T-helper 1 cell treated with Interleukin-12 subunit alpha and Interleukin-12 subunit beta and Interleukin-4 antibody, amounts not matched to agents 30 ng/mL and 1 ng/mL, for 36 hours (primary cell): ENCODE results near the gene GABBR1. TPM values are rescaled to one million over a fixed set of nuclear protein-coding genes. Genes with fewer than 3 reads are reported as not detected.

Experiments
- intact Hi-C: fragments of 100-400 bp; cut with micrococcal nuclease; formaldehyde crosslinking; loops from one replicate; pipeline ENCODE4 v1.15.1; 2024
- total RNA-seq: library from RNA; stranded (reverse); gene quantifications from 2 replicates; pipeline ENCODE4 v1.2.3, GENCODE V29; 2022

The GABBR1 gene
- total RNA-seq, 1 donor from 2014 or later, result 28.1 TPM

- intact Hi-C loops, result loop anchor here (5.0 kb wide), 2 partner anchors 69 to 314 kb away; partner anchors contain the start of gene HLA-F
These were observed 20.6 kb upstream of the GABBR1 start for GRCh38 chr6:29653452-29654038.

GRCh38 chr6:29652198-29652584 lies 19.2 kb upstream of the GABBR1 start:
- intact Hi-C loops, result loop anchor here (5.0 kb wide), 2 partner anchors 70 to 315 kb away; partner anchors contain the start of gene HLA-F

- intact Hi-C loops, result loop anchor here (2.0 to 5.0 kb wide), 4 partner anchors 71 to 415 kb away; partner anchors contain the start of genes HLA-F and PPP1R11
These were observed 18.6 kb upstream of the GABBR1 start for GRCh38 chr6:29651413-29652197.

GRCh38 chr6:29649701-29650673 lies 17.0 kb upstream of the GABBR1 start:
- intact Hi-C loops, result loop anchor here (1.0 to 5.0 kb wide), 9 partner anchors 9 to 417 kb away; partner anchors contain the start of genes GABBR1, HLA-F and PPP1R11

- intact Hi-C loops, result no loop called here
These were observed 15.1 kb upstream of the GABBR1 start for GRCh38 chr6:29647927-29648642.

GRCh38 chr6:29641430-29642148 lies 8.6 kb upstream of the GABBR1 start:
- intact Hi-C loops, result loop anchor here (1.0 kb wide), 1 partner anchor 8 kb away; no protein-coding TSS in a partner anchor

GRCh38 chr6:29637247-29637646 lies 4.3 kb upstream of the GABBR1 start:
- intact Hi-C loops, result loop anchor here (10.0 kb wide), 1 partner anchor 772 kb away; no protein-coding TSS in a partner anchor

- intact Hi-C loops, result loop anchor here (1.0 to 10.0 kb wide), 2 partner anchors 17 to 769 kb away; no protein-coding TSS in a partner anchor
These were observed 537 bp upstream of the GABBR1 start for GRCh38 chr6:29633534-29633905.

GRCh38 chr6:29631860-29632731 lies 887 bp downstream of the GABBR1 start:
- intact Hi-C loops, result loop anchor here (10.0 kb wide), 1 partner anchor 767 kb away; no protein-coding TSS in a partner anchor

- intact Hi-C loops, result loop anchor here (10.0 kb wide), 1 partner anchor 767 kb away; no protein-coding TSS in a partner anchor
These were observed 1.7 kb downstream of the GABBR1 start for GRCh38 chr6:29631209-29631810.

- intact Hi-C loops, result loop anchor here (10.0 kb wide), 1 partner anchor 766 kb away; no protein-coding TSS in a partner anchor
These were observed 2.7 kb downstream of the GABBR1 start for GRCh38 chr6:29630315-29630714.

- intact Hi-C loops, result no loop called here
These were observed 3.4 kb downstream of the GABBR1 start for GRCh38 chr6:29629571-29629970.

GRCh38 chr6:29628419-29629281 lies 4.3 kb downstream of the GABBR1 start:
- intact Hi-C loops, result no loop called here

GRCh38 chr6:29627755-29628418 lies 5.1 kb downstream of the GABBR1 start:
- intact Hi-C loops, result no loop called here

GRCh38 chr6:29626948-29627754 lies 5.8 kb downstream of the GABBR1 start:
- intact Hi-C loops, result no loop called here
